Measurements from ENCODE around the gene SUCLG1.

- TF ChIP-seq CTCF (IDR thresholded peaks at IDR 0.05; ENCODE audit: insufficient read depth, low read depth, low read length) (no peak), EZH2 (IDR thresholded peaks at IDR 0.05; ENCODE audit: insufficient read depth, low read length) (no peak)
These were observed 75.8 kb downstream of the SUCLG1 start for GRCh38 chr2:84383271-84383670.

All from astrocyte (in vitro differentiated cells and primary cell).